Activated T-cell treated with anti-CD3 and anti-CD28 coated beads, Interleukin-2, amount 50 U/mL, for 4 hours (primary cell): ENCODE data around the gene KRTAP9-7. TPM values are rescaled to one million over a fixed set of nuclear protein-coding genes. Genes with fewer than 3 reads are reported as not detected.

ENCODE experiments used
- ATAC-seq, 2 donors: fragments of 200-7000 bp; cut with Tn5 transposase; one replicate each; pipeline ENCODE4 v1.10.0; 2021
- DNase-seq: peaks from one replicate; pipeline ENCODE4 v3.0.0-alpha.2; 2020
- H3K27me3 Mint-ChIP-seq: one replicate; pipeline ENCODE4 v1.8.0; 2021; ENCODE audit warnings: low read depth, mixed read lengths
- H3K36me3 Mint-ChIP-seq: one replicate; pipeline ENCODE4 v1.8.0; 2022; ENCODE audit warnings: mixed read lengths; ENCODE audit not compliant: insufficient read depth
- H3K4me1 Mint-ChIP-seq: one replicate; pipeline ENCODE4 v1.8.0; 2021; ENCODE audit warnings: low read depth, mixed read lengths
- H3K4me3 Mint-ChIP-seq: one replicate; pipeline ENCODE4 v1.8.0; 2021; ENCODE audit warnings: mild to moderate bottlenecking, moderate library complexity, mixed read lengths
- H3K9me3 Mint-ChIP-seq: one replicate; pipeline ENCODE4 v1.8.0; 2021; ENCODE audit warnings: mixed read lengths
- total RNA-seq, 3 donors: library from RNA; stranded (reverse); gene quantifications; one replicate each; pipeline ENCODE4 v1.2.1, GENCODE V29; 2021

The KRTAP9-7 gene
- total RNA-seq, 3 donors from 2014 or later: not detected

- ATAC-seq: no peak
- Mint-ChIP-seq H3K4me1 (peaks cover 53% of the 10 kb centered on the region), H3K4me3 (no peak overlapping the region), H3K27me3 (peaks cover 2% of the 10 kb centered on the region), H3K9me3 (peaks cover 14% of the 10 kb centered on the region), H3K36me3 (no peaks in the 10 kb centered on the region)
- no peak for DNase-seq
Observed at GRCh38 chr17:41322903-41323895, 47.7 kb downstream of the KRTAP9-7 start.

- no peak for DNase-seq
- no peaks in the 10 kb centered on the region for H3K27me3 Mint-ChIP-seq
- no peak for ATAC-seq
- H3K36me3 Mint-ChIP-seq: no peaks in the 10 kb centered on the region
- peaks cover 59% of the 10 kb centered on the region for H3K4me1 Mint-ChIP-seq
- no peak overlapping the region for H3K4me3 Mint-ChIP-seq
- peaks cover 8% of the 10 kb centered on the region for H3K9me3 Mint-ChIP-seq
Observed at GRCh38 chr17:41324180-41325075, 48.9 kb downstream of the KRTAP9-7 start.

GRCh38 chr17:41325126-41325525 is 49.6 kb downstream of the KRTAP9-7 start:
- DNase-seq: no peak
- no peaks in the 10 kb centered on the region for H3K36me3 Mint-ChIP-seq
- H3K27me3 Mint-ChIP-seq: no peaks in the 10 kb centered on the region
- no peak for ATAC-seq
- H3K4me3 Mint-ChIP-seq: no peak overlapping the region
- H3K9me3 Mint-ChIP-seq: peaks cover 1% of the 10 kb centered on the region
- H3K4me1 Mint-ChIP-seq: peaks cover 59% of the 10 kb centered on the region

- ATAC-seq (no peak), DNase-seq (no peak)
- Mint-ChIP-seq H3K4me1 (peaks cover 59% of the 10 kb centered on the region), H3K9me3 (no peaks in the 10 kb centered on the region), H3K4me3 (no peak overlapping the region), H3K27me3 (no peaks in the 10 kb centered on the region), H3K36me3 (no peaks in the 10 kb centered on the region)
Observed at GRCh38 chr17:41325611-41326010, 50.1 kb downstream of the KRTAP9-7 start.

Other genes starting within 250 kb of the KRTAP9-7 start
- not detected for gene KRTAP1-5, start 248.5 kb upstream of the KRTAP9-7 start, total RNA-seq
- gene KRTAP1-4, start 245.5 kb upstream of the KRTAP9-7 start, total RNA-seq: not detected
- gene KRTAP1-3, start 240.8 kb upstream of the KRTAP9-7 start, total RNA-seq: not detected
- not detected for gene KRTAP1-1, start 234.2 kb upstream of the KRTAP9-7 start, total RNA-seq
- gene KRTAP2-1, start 228.4 kb upstream of the KRTAP9-7 start, total RNA-seq: not detected
- not detected for gene KRTAP2-2, start 220.5 kb upstream of the KRTAP9-7 start, total RNA-seq
- gene KRTAP2-3, start 215.6 kb upstream of the KRTAP9-7 start, total RNA-seq: not detected
- gene KRTAP2-4, start 209.8 kb upstream of the KRTAP9-7 start, total RNA-seq: not detected
- not detected for gene KRTAP4-7, start 191.5 kb upstream of the KRTAP9-7 start, total RNA-seq
- gene KRTAP4-8, start 177.6 kb upstream of the KRTAP9-7 start, total RNA-seq: not detected
- gene KRTAP4-16, start 173.5 kb upstream of the KRTAP9-7 start, total RNA-seq: not detected
- not detected for gene KRTAP4-9, start 170.3 kb upstream of the KRTAP9-7 start, total RNA-seq
- gene KRTAP4-11, start 157.3 kb upstream of the KRTAP9-7 start, total RNA-seq: not detected
- gene KRTAP4-12, start 151.5 kb upstream of the KRTAP9-7 start, total RNA-seq: not detected
- gene KRTAP4-6, start 135.2 kb upstream of the KRTAP9-7 start, total RNA-seq: not detected
- gene KRTAP4-5, start 125.9 kb upstream of the KRTAP9-7 start, total RNA-seq: not detected
- gene KRTAP4-4, start 115.0 kb upstream of the KRTAP9-7 start, total RNA-seq: not detected
- gene KRTAP4-3, start 107.5 kb upstream of the KRTAP9-7 start, total RNA-seq: not detected
- gene KRTAP4-2, start 97.5 kb upstream of the KRTAP9-7 start, total RNA-seq: not detected
- not detected for gene KRTAP4-1, start 90.8 kb upstream of the KRTAP9-7 start, total RNA-seq
- gene KRTAP9-1, start 85.8 kb upstream of the KRTAP9-7 start, total RNA-seq: not detected
- not detected for gene KRTAP9-2, start 49.0 kb upstream of the KRTAP9-7 start, total RNA-seq
- gene KRTAP9-3, start 43.2 kb upstream of the KRTAP9-7 start, total RNA-seq: not detected
- gene KRTAP9-8, start 37.7 kb upstream of the KRTAP9-7 start, total RNA-seq: not detected
- gene KRTAP9-4, start 26.0 kb upstream of the KRTAP9-7 start, total RNA-seq: not detected
- gene KRTAP9-9, start 20.3 kb upstream of the KRTAP9-7 start, total RNA-seq: not detected
- not detected for gene KRTAP9-6, start 10.3 kb upstream of the KRTAP9-7 start, total RNA-seq
- gene KRTAP29-1, start 27.2 kb downstream of the KRTAP9-7 start, total RNA-seq: not detected
- gene KRTAP16-1, start 33.6 kb downstream of the KRTAP9-7 start, total RNA-seq: not detected
- not detected for gene KRTAP17-1, start 40.0 kb downstream of the KRTAP9-7 start, total RNA-seq
- not detected for gene KRT33A, start 75.1 kb downstream of the KRTAP9-7 start, total RNA-seq
- gene KRT33B, start 94.1 kb downstream of the KRTAP9-7 start, total RNA-seq: not detected
- not detected for gene KRT34, start 106.6 kb downstream of the KRTAP9-7 start, total RNA-seq
- not detected for gene KRT31, start 121.9 kb downstream of the KRTAP9-7 start, total RNA-seq
- gene KRT37, start 148.9 kb downstream of the KRTAP9-7 start, total RNA-seq: not detected
- gene KRT38, start 165.3 kb downstream of the KRTAP9-7 start, total RNA-seq: not detected
- gene KRT32, start 191.7 kb downstream of the KRTAP9-7 start, total RNA-seq: not detected
- gene KRT35, start 205.5 kb downstream of the KRTAP9-7 start, total RNA-seq: not detected
- gene KRT36, start 214.2 kb downstream of the KRTAP9-7 start, total RNA-seq: not detected
- not detected for gene KRT13, start 229.9 kb downstream of the KRTAP9-7 start, total RNA-seq
- not detected for gene KRT15, start 243.2 kb downstream of the KRTAP9-7 start, total RNA-seq